T-helper 22 cell (primary cell): ENCODE results near the gene NANOGP8.
"Not testable (repeated sequence)": the region's sequence is repeated elsewhere in the genome, so short reads cannot be mapped to it uniquely, and the experiment has no call there.

ENCODE experiments used
- DNase-seq: peaks from one replicate; pipeline ENCODE4 v3.0.0-alpha.2; 2020; ENCODE audit warnings: low read depth

NANOGP8 gene, protein sequence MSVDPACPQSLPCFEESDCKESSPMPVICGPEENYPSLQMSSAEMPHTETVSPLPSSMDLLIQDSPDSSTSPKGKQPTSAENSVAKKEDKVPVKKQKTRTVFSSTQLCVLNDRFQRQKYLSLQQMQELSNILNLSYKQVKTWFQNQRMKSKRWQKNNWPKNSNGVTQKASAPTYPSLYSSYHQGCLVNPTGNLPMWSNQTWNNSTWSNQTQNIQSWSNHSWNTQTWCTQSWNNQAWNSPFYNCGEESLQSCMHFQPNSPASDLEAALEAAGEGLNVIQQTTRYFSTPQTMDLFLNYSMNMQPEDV

DNA sequence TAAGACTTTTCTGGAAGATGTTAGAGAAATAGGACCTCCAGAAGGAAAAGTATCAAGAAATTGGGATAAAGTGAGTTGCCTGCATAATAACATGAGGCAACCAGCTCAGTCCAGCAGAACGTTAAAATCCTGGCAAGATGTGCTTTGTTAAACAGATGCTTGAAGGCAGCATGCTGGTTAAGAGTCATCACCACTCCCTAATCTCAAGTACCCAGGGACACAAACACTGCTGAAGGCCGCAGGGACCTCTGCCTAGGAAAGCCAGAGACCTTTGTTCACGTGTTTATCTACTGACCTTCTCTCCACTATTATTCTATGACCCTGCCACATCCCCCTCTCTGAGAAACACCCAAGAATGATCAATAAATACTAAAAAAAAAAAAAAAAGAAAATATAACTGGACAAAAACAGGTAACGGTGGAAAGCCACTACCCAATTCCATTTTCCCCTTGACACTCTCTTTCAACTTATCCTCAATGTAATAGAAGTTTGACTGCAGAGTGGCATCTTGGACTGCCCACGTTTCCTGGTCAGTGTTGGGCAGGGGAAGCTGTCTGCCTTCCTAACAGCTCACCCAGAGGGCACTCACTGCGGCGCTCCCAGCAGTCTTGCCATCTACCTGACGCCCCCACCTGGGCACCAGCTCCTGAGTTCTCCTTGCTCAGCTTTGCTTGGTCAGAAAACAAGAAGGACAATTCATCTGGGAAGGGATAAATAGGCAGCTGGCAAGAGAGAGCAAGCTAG lies at the start of gene NANOGP8:
NANOGP8 (minus strand) TSS at position 120 of the 744 bp plus-strand sequence. CDS start 185 bp downstream, outside the sequence.
- DNase-seq = not testable (repeated sequence)

DNA sequence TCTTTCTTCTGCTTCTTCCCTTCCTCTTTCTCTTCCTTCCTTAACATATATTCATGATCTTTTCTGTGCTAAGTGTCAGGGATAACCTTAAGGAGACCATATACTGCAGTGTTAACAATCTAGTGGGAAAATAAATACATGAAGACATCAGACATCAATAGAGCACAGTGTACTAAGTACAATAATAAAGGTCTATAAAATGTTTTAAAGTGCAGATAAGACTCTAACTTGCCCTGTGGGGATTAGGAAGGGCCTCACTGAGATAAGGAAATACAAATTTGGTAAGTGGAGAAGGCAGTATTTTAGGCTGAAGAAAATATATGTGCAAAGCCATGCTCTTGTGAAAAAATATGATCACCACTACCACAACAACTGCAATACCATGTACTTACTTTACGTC lies 49.2 kb upstream of the NANOGP8 start:
- DNase-seq = no peak

DNA sequence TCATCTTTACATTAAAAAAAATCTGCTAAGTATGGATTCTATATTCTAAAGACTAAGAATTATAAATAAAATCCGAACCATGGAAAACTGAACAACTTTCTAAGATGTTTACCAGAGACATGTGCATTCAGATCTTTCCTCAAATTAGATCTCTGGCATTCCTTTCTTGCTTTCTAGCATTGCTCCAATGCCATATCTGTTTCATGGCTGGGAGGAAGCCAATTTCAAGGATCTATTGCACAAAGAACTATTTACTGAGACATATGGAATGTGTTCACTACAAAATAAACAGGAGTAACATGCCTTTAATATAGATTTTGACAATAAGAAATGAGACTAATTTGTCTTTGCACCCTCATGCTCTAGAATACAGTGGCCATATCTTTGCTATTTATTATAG lies 45.1 kb upstream of the NANOGP8 start:
- no peak for DNase-seq

DNA sequence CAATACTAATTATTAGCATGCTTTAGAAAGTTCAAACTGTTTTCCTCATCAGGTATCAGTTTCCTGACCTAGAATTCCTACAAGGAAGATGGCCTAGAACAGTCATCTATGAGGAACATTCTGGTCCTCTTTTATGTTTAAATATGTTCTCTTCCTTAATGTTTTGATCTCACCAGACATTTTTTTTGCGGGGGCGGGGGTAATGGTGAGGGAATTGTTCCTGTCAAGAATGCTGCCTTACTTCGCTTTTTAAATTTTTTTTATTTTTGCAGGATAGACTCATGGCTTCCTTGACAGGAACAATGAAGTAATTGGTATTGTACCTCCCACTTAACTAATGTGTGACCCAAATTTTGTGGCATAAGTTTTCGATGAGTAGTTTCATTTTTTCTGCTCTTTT lies 44.3 kb upstream of the NANOGP8 start:
- no peak for DNase-seq

DNA sequence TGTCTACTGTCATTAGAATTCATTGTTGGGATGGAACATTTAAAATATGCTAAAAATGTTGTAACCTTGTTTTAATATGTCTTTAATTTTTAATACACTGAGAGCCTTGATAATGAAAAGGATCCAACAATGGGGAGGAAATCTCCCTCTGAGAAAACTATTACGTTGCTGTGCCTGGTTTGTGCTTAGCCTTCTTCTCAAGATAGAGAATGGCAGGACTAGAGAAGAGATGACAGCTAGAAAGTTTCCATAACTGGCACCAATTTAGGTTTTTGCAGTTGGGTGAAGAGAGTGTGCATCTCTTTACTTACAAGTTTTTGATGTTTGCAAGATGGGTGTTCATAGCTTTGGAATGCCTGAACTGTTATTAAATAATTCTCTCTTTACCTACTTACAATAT lies 42.6 kb upstream of the NANOGP8 start:
- DNase-seq = no peak

DNA sequence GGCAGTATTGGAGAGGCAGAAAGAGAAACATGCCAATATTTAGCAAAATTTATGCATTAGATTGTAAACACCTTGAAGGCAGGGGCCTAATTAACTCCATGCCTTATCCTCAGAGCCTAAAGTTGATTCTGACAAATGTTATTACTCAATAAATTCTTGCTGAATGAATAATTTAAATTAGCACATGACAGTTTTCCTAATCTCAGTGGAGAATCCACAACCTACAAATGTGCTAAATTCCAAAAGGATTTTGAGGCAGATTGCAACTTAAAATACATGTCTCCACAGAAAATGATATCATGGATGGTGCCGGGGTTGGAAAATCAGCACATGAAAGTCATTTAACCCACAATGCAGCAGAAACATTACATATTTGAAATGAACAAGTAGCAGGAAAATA lies 41.1 kb upstream of the NANOGP8 start:
- DNase-seq = no peak

DNA sequence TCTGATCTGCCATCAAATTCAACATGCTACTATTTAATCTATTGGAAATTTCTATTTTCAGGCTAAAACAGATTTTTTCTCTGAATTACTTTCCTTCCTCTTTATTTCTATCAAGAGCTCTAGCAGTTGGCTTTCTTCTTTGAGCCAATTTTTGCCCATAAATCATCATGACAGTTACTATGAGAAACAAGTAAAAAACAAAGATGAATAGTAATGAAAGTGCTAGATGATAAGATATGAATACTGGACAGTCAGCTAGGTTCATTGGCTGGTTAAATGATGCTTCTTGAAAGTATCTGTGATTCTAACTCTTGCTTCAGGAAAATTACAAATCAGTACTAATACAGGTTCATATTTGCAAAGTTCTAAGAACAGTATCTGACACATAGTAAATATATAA lies 38.6 kb upstream of the NANOGP8 start:
- DNase-seq = no peak

DNA sequence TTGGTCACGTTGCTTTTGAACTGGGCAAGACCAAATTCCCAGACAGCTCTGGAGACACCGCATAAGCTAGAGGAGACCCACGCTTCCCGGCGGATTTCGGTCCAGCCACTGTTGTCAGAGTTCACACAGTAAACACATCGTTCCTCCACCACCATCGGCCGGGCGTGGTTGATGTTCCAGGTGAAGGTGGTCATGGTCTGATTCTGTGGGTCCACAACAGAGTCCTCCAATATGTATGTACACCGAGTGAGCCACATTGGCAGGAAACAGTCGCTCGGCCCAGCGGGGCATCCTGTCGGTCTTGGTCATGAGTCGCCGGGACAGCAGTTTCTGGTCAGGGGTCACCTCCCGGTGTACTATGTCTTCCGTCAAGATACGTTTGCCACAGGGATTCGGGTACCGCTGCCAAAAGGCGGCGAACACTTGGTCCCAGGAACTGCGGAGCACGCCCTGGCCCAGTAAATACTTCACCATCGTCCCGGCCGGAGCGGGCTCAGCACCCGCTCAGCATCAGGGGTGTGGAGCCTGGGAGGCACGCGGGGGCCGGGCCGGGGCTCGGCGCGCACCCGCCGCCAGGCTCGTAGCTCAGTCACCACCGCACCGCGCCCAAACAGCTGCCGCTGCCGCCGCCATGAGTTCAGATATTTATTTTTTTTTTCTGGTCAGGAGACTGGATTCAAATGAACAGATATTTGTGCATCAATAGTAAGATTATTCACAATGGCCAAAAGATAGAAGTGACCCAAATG lies 36.7 kb upstream of the NANOGP8 start:
- DNase-seq = no peak

DNA sequence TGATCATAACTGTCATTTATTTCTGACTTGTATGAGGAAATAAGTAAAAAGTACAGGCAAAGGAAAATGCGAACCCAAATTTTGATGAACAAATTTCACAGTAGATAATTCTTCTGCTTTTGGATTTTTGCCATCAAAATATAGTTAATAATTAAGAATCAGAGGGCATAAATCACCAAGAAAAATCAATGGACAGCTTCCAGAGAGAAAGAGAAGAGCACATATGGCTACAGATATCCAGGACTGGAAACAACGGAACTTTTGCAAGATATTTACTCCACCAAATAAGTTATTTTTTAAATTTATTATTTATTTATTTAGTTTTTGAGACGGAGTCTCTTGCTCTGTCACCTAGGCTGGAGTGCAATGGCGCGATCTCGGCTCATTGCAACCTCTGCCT lies 35.1 kb upstream of the NANOGP8 start:
- DNase-seq = no peak

DNA sequence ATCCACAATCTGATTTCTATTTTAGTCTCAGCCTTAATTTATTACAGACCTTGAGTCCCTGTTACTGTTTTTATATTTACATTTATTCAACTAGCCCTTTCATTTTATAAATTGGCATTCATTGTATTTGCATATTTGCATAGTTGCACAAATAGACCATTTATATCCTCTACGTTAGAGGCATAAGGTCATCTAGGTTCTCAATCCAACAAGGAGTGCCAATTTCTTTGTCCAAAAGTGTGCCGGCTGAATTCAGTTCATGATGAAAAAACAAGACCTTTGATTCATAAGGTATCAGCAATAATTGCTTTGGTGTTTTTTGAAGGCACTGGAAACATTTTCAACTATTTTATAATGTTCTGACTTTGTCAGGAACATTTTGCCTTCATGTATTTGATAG lies 33.9 kb upstream of the NANOGP8 start:
- DNase-seq = no peak

DNA sequence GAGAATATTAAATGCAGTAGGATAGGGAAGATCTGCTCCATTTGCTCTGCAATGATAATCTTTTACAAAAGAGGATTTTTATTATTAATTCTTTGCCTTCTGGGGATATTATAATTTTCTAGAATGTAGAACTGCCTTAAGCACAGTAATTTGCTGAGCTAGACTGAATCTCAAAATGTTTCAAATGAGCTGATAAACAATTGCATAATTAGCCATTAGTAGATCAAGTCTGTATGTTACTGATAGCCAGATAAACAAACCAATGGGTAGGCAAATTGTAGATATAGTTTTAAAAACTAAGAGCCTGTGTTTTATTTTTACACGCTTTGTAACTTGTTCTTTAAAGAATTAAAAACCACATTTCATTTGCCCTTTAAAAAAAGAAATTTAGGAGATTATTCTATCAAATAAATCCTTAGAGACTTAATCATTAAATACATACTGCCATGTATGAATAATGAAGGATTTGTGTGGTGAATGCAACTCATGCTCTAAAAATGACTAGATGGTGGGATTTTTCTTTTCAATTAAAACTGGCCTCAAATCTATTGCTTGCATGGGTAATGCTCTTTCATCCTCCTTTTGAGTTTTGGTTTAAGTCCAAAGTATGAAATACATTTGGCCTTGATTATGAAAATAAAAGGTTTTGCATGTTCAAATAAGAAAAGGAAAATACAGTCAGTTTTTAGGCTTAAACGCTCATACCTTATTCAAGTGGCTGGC lies 32.6 kb upstream of the NANOGP8 start:
- DNase-seq = no peak

DNA sequence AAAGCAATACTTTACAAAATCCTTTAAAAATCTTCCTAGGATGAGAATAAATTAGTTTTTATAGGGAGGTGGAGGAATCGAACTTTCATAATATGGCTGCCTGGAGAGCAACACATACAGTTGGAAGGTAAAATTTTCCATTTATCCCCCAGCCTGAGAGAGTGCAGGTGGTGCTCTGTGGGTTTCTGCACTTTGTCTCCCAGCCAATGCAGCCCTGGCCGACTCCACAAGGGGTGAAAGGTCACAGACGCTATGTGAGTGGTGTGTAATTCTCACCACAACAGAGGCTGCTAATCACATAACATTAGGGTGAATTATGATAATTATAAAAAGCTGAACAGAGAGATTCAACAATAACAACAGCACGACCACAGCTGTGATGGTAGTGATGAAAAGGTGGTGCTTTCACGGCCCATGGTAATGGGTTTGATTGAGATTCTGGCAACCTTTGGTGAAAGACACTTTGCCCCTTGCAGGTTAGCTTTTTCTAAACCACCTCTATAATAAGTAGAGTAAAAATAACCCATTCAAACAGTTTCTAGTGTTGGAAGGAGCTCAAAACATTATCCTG lies 30.1 kb upstream of the NANOGP8 start:
- no peak for DNase-seq

DNA sequence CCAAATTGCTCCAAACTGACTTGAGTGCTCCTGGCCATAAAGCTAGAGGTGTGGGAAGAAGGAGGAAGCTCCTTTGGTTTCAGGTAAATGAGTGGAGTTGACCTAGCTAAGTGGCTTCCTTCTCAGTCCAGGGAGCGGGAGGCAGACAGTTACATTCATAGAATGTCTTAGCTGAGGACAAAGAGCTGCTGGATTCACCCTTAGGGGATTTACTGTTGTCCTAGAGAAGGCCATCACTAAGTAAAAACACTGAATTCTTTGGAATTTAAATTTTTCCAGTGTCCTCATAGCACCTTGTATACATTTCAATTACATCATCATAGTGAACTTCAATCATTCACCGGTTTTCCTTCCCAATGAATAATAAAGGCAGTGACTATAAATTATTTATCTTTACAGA lies 27.3 kb upstream of the NANOGP8 start:
- DNase-seq = no peak

DNA sequence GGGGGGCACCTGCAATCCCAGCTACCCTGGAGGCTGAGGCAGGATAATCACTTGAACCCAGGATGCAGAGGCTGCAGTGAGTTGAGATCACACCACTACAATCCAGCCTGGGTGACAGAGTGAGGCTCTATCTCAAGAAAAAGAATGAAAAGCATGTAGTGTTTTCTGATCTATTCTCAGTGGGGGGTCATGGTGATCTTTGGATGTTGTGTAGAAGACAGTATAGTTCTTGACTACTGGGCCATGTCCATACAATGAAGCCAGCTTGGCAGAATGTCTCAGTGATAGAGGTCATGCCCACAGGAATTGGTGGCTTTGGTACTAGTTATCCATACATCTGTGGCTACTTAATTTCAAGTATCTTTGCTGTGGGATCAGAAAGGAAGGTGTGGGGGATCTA lies 26.8 kb upstream of the NANOGP8 start:
- no peak for DNase-seq

DNA sequence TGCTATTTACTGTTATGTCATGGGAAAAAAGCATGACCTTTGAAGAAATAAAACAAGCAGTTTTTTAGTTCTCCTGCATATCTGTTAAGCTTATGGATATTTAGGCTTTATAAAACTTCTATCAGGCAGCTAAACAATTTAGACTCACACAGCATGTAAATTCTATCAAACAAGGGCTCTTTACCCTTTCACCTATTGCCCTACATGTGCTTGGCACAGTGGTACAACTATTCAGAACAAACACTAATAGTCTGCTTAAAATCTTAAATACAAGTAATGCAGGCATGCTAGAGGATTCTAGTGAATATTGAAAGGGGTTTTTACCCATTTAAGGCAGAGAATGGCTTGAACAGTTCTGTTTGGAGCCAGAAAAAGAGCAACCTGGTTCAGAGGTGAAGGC lies 23.4 kb upstream of the NANOGP8 start:
- DNase-seq = no peak

DNA sequence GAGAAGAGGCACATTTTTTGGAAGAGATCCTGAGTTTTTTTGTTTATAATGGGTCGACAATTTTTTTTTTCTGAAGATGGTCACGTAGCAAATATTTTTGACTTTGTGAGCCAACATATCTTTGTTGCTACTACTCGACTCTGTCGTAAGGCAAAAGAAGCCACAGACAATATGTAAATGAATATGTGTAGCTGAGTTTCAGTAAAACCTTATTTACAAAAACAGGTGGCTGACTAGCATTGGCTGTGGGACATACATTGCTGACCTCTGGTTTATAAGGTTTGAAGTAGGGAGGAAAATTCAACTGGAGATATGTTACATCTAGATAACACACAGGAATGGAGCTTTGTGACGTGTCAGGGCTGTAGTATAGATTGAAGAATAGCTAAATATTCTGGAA lies 22.5 kb upstream of the NANOGP8 start:
- DNase-seq = no peak

DNA sequence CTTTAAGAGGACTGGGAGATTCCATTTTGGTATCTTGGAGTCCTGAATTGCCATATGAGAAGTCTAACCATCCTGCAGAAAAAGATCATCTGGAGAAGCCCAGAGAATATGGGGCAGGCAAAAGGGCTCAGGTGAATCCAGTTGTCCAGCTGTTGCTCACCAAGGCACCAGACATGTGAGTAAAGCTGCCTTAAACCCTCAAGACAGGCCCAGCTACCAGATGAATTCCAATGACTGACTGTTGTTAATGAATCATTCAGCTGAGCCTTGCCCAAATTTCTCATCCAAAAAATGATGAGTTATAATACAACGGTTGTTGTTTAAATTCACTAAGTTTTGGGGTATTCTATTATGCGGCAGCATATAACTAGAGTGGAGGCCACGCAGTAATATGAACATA lies 22.0 kb upstream of the NANOGP8 start:
- DNase-seq = no peak

DNA sequence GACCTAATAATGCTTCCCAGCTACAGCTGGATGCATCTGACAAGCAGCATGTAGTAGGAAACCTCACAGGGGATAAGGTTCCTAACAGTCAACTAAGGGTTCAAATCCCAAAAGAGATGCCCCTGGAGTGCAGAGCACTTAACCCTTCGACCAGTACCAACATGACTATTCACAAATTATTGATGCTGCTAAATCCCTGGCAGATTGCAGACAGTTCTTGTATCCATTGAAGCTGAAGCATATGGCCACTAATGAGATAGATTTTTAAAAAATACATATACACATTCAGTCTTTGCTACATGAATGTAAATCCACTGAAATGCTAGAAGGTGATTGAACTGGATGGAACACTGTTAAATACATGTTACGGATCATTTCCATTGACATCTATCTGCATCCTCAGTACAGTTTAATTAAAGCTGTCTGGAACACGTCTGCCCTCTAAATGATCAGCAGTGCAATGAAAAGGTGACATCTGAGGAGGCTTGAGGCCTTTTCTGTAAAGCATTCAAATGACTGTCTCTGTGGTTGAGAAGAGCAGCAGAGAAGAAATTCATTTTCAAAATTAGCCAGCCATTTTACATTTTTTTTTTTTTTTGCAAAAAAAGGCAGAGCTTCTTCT lies 19.5 kb upstream of the NANOGP8 start:
- DNase-seq = no peak

DNA sequence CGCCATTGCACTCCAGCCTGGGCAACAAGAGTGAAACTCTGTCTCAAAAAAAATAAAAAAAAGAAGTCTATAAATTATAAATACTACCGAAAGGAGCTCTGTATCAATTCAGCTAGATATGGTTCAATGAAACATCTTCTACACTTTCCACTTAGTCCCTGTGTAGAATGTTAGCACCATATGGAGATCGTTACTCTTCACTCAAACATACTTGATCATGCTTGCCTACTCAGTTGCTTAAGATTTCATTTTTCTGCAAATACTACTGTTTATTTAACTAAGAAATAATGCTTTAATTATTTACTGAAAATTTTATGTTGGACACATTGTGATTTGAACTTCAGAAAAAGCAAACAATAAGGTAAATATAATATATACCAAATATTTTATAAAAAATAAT lies 17.1 kb upstream of the NANOGP8 start:
- no peak for DNase-seq

DNA sequence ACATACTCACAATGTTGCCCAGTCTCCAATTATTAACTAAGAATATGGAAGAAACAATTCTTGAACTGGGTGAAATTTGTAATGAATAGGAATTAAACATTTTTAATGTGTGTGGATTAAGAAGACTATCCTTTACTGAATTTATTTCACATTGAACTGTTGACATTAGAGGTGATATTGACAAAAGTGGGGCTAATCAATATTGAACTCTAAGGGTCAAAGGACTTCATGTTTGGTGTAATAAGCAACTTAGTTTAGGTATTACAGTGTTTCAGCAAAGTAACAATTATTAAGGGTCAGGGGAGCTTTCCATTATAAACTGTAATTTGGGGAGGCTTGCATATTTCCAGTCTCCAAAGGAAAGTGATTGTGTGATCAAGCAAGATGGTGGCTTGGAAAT lies 16.2 kb upstream of the NANOGP8 start:
- no peak for DNase-seq

DNA sequence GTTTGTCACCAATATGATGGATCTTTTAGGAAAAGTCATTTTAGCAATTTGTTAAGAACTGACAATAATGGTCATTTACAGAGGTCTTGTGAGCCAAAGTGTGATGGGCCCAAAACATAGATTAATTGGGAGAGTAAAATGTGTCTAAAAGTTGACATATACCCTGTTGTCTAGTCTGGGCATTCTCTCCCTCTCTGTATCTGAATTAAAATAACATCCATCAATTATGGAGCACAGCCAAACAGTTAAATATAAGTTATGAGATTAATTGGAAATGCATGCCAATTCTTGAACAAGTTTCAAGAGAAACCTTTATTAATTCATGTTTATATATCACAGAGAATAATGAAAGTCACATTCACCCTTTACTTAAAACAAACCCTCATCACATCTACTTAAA lies 13.6 kb upstream of the NANOGP8 start:
- no peak for DNase-seq

DNA sequence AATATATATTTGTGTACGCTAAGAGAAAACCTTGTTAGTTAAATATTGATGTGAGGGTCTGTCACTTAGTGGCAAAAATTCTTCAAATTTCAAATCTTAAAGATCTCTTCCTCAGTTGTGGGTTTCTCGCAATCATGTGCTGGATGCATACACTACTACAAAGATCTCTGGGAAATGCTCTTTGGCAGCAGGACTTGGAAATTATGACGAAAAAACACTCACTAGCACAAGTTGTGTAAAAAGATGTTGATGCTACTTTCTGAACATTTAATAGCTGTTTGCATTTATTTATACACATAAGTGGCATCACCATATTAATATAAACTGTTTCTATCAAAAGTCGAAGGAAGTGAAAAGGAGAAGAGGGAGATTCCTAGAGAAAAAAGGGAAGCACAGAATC lies 10.8 kb upstream of the NANOGP8 start:
- DNase-seq = no peak
